GM12878 (cell line): Measurements from ENCODE around the gene C12orf56. TPM values are rescaled to one million over a fixed set of nuclear protein-coding genes. Genes with fewer than 3 reads are reported as not detected.

Experiments used
- ATAC-seq: fragments of 200-7000 bp; cut with Tn5 transposase; 3 replicates; pipeline ENCODE4 v1.9.1; 2020; ENCODE audit warnings: mild to moderate bottlenecking, moderate library complexity
- BruUV-seq: library from RNA; stranded (reverse); fragments of 400-500 nt; replicated peaks from 2 replicates; lab custom pipeline; 2021; lab: Mats Ljungman, UMichigan
- CTCF ChIA-PET: fragments of 300-600 bp; sonication (Branson Sonifier 250); formaldehyde crosslinking; extraction: SDS; loops from one replicate; lab custom pipeline; 2021; ENCODE audit warnings: inconsistent platforms; lab: Yijun Ruan, JAX
- POLR2A ChIA-PET: fragments of 350-600 bp; formaldehyde crosslinking; extraction: SDS; loops from one replicate; lab custom pipeline; 2021; ENCODE audit warnings: inconsistent platforms; lab: Charles Lee
- RAD21 ChIA-PET: fragments of 300-600 bp; sonication (Branson Sonifier 250); formaldehyde crosslinking; loops from one replicate; lab custom pipeline; 2023; ENCODE audit warnings: antibody characterized with exemption; ENCODE audit not compliant: unreplicated experiment; lab: Charles Lee
- SMC1A ChIA-PET: fragments of 300-600 bp; sonication (Branson Sonifier 250); formaldehyde crosslinking; loops from one replicate; lab custom pipeline; 2023; ENCODE audit not compliant: unreplicated experiment, uncharacterized antibody; lab: Charles Lee
- DNase-seq: peaks from one replicate; pipeline ENCODE4 v3.0.0-alpha.2; 2011; ENCODE audit warnings: low read depth, low spot score
- FAIRE-seq: peaks from 3 replicates; lab custom pipeline; 2011; peaks lifted over from hg19 to GRCh38; lab: Jason Lieb, UNC
- H2AFZ ChIP-seq: 2 replicates; pipeline ENCODE4 v1.6.0; 2011; ENCODE audit warnings: low read depth, low read length, control low read depth; ENCODE audit not compliant: control insufficient read depth
- H3K27ac ChIP-seq: 2 replicates; pipeline ENCODE4 v1.5.1; 2011; ENCODE audit warnings: control low read depth; ENCODE audit not compliant: control insufficient read depth, insufficient read depth
- H3K27me3 ChIP-seq, 2 experiments: replicated peaks in 1 of 2; 2 replicates each; pipeline versions ENCODE4 v1.6.0 to v1.6.1; 2011; ENCODE audit warnings: low read length in 1 of 2; ENCODE audit not compliant: control insufficient read depth in 2 of 2, insufficient read depth in 2 of 2
- H3K36me3 ChIP-seq, 2 experiments: 2 replicates each; pipeline ENCODE4 v1.5.1; 2011; ENCODE audit warnings: low read length in 1 of 2; ENCODE audit not compliant: control insufficient read depth in 2 of 2, insufficient read depth in 2 of 2
- H3K4me1 ChIP-seq: 2 replicates; pipeline ENCODE4 v1.6.1; 2011; ENCODE audit warnings: mild to moderate bottlenecking, low read length, moderate library complexity, mixed read lengths; ENCODE audit not compliant: control insufficient read depth, insufficient read depth
- H3K4me2 ChIP-seq: 2 replicates; pipeline ENCODE4 v1.6.0; 2011; ENCODE audit warnings: control low read depth; ENCODE audit not compliant: control insufficient read depth, insufficient read depth
- H3K4me3 ChIP-seq: fragments of 200-600 bp; sonication (generic); 2 replicates; pipeline ENCODE4 v1.5.1; 2016
- H3K79me2 ChIP-seq: 2 replicates; pipeline ENCODE4 v1.6.0; 2011; ENCODE audit warnings: low read length; ENCODE audit not compliant: control insufficient read depth, insufficient read depth
- H3K9ac ChIP-seq: 2 replicates; pipeline ENCODE4 v1.8.0; 2011; ENCODE audit warnings: low read length, control low read depth, mixed read lengths; ENCODE audit not compliant: control insufficient read depth, insufficient read depth
- H3K9me3 ChIP-seq: replicated peaks from 3 replicates; pipeline ENCODE4 v1.5.1; 2011; ENCODE audit warnings: mild to moderate bottlenecking, low read length; ENCODE audit not compliant: control insufficient read depth, insufficient read depth
- H4K20me1 ChIP-seq: 2 replicates; pipeline ENCODE4 v1.6.0; 2011; ENCODE audit not compliant: control insufficient read depth, insufficient read depth
- FOS ChIP-seq: IDR thresholded peaks from 3 replicates; pipeline ENCODE4 v1.6.1; 2011; ENCODE audit warnings: borderline replicate concordance; ENCODE audit not compliant: insufficient read length; ENCODE audit errors: extremely low read depth
- GATAD2B ChIP-seq: fragments of 450-650 bp; conservative IDR thresholded peaks from 2 replicates; pipeline ENCODE4 v1.6.1; 2017; ENCODE audit warnings: low read depth, mild to moderate bottlenecking, moderate library complexity
- IKZF2 ChIP-seq, 2 experiments: fragments of 450-650 bp; IDR thresholded peaks; 2 replicates each; pipeline ENCODE4 v1.6.1; 2017; ENCODE audit warnings: mild to moderate bottlenecking in 2 of 2, moderate library complexity in 2 of 2
- MTA2 ChIP-seq: fragments of 450-650 bp; IDR thresholded peaks from 2 replicates; pipeline ENCODE4 v1.6.1; 2016; ENCODE audit warnings: low read depth, mild to moderate bottlenecking, moderate library complexity
- NBN ChIP-seq: fragments of 450-650 bp; IDR thresholded peaks from 2 replicates; pipeline ENCODE4 v1.6.1; 2016
- PKNOX1 ChIP-seq: fragments of 450-650 bp; IDR thresholded peaks from 2 replicates; pipeline ENCODE4 v1.6.1; 2016; ENCODE audit warnings: mild to moderate bottlenecking
- RBBP5 ChIP-seq: fragments of 200-600 bp; sonication (generic); conservative IDR thresholded peaks from 2 replicates; pipeline ENCODE4 v1.6.1; 2016
- ZNF687 ChIP-seq: fragments of 450-650 bp; IDR thresholded peaks from 2 replicates; pipeline ENCODE4 v1.6.1; 2017; ENCODE audit warnings: mild to moderate bottlenecking, moderate library complexity
- WGBS: methylation state at CpG from one replicate; pipeline ENCODE4 v1.1.6; 2016; ENCODE audit warnings: low lambda C conversion rate; ENCODE audit not compliant: insufficient replicate concordance, insufficient coverage; ENCODE audit errors: missing lambda C conversion rate; 5-methylcytosine and 5-hydroxymethylcytosine counted together
- in situ Hi-C: fragments of 300-500 bp; cut with MboI; formaldehyde crosslinking; loops from 9 replicates; pipeline ENCODE4 v1.14.3; 2018; ENCODE audit warnings: mixed read lengths
- intact Hi-C: fragments of 100-400 bp; cut with micrococcal nuclease; formaldehyde crosslinking; loops from one replicate; pipeline ENCODE4 v1.14.2; 2022; ENCODE audit not compliant: unreplicated experiment
- polyA plus RNA-seq, 11 experiments: library from polyadenylated mRNA; depleted of rRNA in 4 of 11; unstranded in 6 of 11; stranded (reverse) in 5 of 11; fragments of >200 nt; fragmentation: Nextera tagmentation in 4 of 11; fragmentation: Illumina TruSeq in 1 of 11; extraction: Ambion mirVana in 4 of 11; extraction: Trizol in 1 of 11; gene quantifications; 1 replicate in 1 of 11; 2 replicates in 10 of 11; pipeline versions ENCODE4 v1.2.1 to v1.2.3, GENCODE V29; 2011 to 2016; ENCODE audit warnings: inconsistent platforms in 2 of 11, missing spikeins in 2 of 11, low read depth in 1 of 11
- total RNA-seq, 4 experiments: library from RNA; depleted of rRNA in 3 of 4; stranded (reverse); fragments of >200 nt in 3 of 4; fragmentation: Illumina TruSeq in 1 of 4; extraction: Trizol in 1 of 4; gene quantifications; 2 replicates each; pipeline versions ENCODE4 v1.2.1 to v1.2.3, GENCODE V29; 2013 to 2021
- TF ChIP-seq, protein P1 (sequence below): fragments of 450-650 bp; IDR thresholded peaks from 2 replicates; pipeline ENCODE4 v1.6.1; 2017; ENCODE audit warnings: mild to moderate bottlenecking, moderate library complexity

C12orf56 gene
- total and polyA plus RNA-seq, 10 of the 15 experiments (the other 5 are each of a cell fraction or from before 2014, with no cell fraction given), result not detected

GRCh38 chr12:64418209-64418608 lies 27.7 kb upstream of the C12orf56 start:
- ChIA-PET POLR2A (no interaction called here), SMC1A (interaction anchor here (0.9 to 1.6 kb wide), 5 partner anchors 9 to 149 kb away, joined by 3 to 4 read pairs (median 3); partner anchors contain the start of gene XPOT), RAD21 (interaction anchor here (0.8 kb wide), 1 partner anchor 14 kb away, joined by 3 read pairs; the partner anchor contains the start of gene XPOT)
- no peak overlapping the region for H3K4me2 ChIP-seq
- no peak overlapping the region for H3K27ac ChIP-seq
- intact Hi-C loops, result no loop called here
- H3K27me3 ChIP-seq, result no peaks in the 10 kb centered on the region
- H3K79me2 ChIP-seq, result no peaks in the 10 kb centered on the region
- ATAC-seq, result no peak
- no peak overlapping the region for H3K4me3 ChIP-seq
- no peak overlapping the region for H3K9ac ChIP-seq
- H2AFZ ChIP-seq, result no peak overlapping the region
- no peaks in the 10 kb centered on the region for H4K20me1 ChIP-seq
- peaks cover 1 to 27% of the 10 kb centered on the region in 2 experiments; a peak in 2 of 4 replicates for H3K36me3 ChIP-seq
- TF ChIP-seq MTA2 (no peak), NBN (no peak), RBBP5 (no peak), PKNOX1 (no peak)
- TF ChIP-seq, all 136 proteins: peak for 0
- Histone ChIP-seq H3K9me3 (no peaks in the 10 kb centered on the region), H3K4me1 (no peaks in the 10 kb centered on the region)
- in situ Hi-C loops, result no loop called here
- no TSS peak for BruUV-seq
- DNase-seq (no peak), FAIRE-seq (no peak)
- CTCF ChIA-PET, result interaction anchor here (0.7 kb wide), 1 partner anchor 9 kb away, joined by 3 read pairs; no protein-coding TSS in a partner anchor

DNA sequence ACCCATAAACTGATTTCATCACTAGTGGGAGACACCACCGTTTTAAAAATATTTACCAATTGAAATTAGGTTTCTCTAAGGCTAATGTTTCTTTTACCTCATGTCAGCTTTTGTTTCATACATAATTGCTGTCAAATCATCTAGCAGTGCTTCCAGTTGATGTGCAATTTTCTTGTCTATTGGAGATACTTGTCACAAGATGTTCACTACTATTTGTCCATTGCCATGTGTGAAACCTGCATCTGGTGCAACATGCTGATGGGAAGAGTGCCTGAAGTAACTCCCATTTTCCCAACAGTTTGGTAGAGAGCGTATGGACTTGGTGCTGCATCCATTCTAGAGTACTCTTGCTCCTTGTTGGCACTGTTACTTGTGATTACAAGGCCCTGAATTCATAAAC lies 23.3 kb upstream of the C12orf56 start:
- intact Hi-C loops (no loop called here), in situ Hi-C loops (no loop called here)
- no peak overlapping the region for H3K4me2 ChIP-seq
- no peaks in the 10 kb centered on the region; the same call in 1 of the 2 replicates for H3K79me2 ChIP-seq
- H4K20me1 ChIP-seq, result no peaks in the 10 kb centered on the region
- no peak overlapping the region for H3K27ac ChIP-seq
- 98% methylated on average over 2 of the region's 2 CpGs for WGBS
- H3K4me3 ChIP-seq, result no peak overlapping the region
- ATAC-seq, result no peak
- ChIA-PET POLR2A (no interaction called here), SMC1A (no interaction called here), CTCF (no interaction called here), RAD21 (no interaction called here)
- H2AFZ ChIP-seq, result no peak overlapping the region
- no peak overlapping the region for H3K9ac ChIP-seq
- no peak for DNase-seq
- no TSS peak for BruUV-seq
- H3K4me1 ChIP-seq, result no peaks in the 10 kb centered on the region
- H3K9me3 ChIP-seq, result no peaks in the 10 kb centered on the region
- H3K36me3 ChIP-seq, result peaks cover 3 to 14% of the 10 kb centered on the region in 2 experiments; a peak in 3 of 4 replicates
- FAIRE-seq, result no peak
- no peaks in the 10 kb centered on the region for H3K27me3 ChIP-seq
- no peak for TF ChIP-seq ZNF687
- TF ChIP-seq IKZF2 (IDR thresholded peaks at IDR 0.05), result no peak
- TF ChIP-seq, protein P1, sequence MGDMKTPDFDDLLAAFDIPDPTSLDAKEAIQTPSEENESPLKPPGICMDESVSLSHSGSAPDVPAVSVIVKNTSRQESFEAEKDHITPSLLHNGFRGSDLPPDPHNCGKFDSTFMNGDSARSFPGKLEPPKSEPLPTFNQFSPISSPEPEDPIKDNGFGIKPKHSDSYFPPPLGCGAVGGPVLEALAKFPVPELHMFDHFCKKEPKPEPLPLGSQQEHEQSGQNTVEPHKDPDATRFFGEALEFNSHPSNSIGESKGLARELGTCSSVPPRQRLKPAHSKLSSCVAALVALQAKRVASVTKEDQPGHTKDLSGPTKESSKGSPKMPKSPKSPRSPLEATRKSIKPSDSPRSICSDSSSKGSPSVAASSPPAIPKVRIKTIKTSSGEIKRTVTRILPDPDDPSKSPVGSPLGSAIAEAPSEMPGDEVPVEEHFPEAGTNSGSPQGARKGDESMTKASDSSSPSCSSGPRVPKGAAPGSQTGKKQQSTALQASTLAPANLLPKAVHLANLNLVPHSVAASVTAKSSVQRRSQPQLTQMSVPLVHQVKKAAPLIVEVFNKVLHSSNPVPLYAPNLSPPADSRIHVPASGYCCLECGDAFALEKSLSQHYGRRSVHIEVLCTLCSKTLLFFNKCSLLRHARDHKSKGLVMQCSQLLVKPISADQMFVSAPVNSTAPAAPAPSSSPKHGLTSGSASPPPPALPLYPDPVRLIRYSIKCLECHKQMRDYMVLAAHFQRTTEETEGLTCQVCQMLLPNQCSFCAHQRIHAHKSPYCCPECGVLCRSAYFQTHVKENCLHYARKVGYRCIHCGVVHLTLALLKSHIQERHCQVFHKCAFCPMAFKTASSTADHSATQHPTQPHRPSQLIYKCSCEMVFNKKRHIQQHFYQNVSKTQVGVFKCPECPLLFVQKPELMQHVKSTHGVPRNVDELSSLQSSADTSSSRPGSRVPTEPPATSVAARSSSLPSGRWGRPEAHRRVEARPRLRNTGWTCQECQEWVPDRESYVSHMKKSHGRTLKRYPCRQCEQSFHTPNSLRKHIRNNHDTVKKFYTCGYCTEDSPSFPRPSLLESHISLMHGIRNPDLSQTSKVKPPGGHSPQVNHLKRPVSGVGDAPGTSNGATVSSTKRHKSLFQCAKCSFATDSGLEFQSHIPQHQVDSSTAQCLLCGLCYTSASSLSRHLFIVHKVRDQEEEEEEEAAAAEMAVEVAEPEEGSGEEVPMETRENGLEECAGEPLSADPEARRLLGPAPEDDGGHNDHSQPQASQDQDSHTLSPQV, result no peak
- TF ChIP-seq GATAD2B, result no peak
- no peak for TF ChIP-seq FOS
